ENCODE measurements around the gene PGLYRP2. TPM values are rescaled to one million over a fixed set of nuclear protein-coding genes. Genes with fewer than 3 reads are reported as not detected.

PGLYRP2 gene
- total RNA-seq, 1 donor from 2014 or later = not detected

GRCh38 chr19:15441317-15441716, 38.0 kb downstream of the PGLYRP2 start:
- Histone ChIP-seq H3K4me1 (no peaks in the 10 kb centered on the region), H3K9me3 (no peaks in the 10 kb centered on the region), H3K27me3 (no peaks in the 10 kb centered on the region), H3K36me3 (no peaks in the 10 kb centered on the region), H3K27ac (no peak overlapping the region), H3K4me3 (no peak overlapping the region)
- TF ChIP-seq CTCF (IDR thresholded peaks at IDR 0.05) = no peak
- intact Hi-C loops (cut with DNase I) = no loop called here
- ATAC-seq (no peak), DNase-seq (no peak)

- H3K27ac ChIP-seq = no peak overlapping the region
- H3K27me3 ChIP-seq = no peaks in the 10 kb centered on the region
- intact Hi-C loops (cut with DNase I) = no loop called here
- no peaks in the 10 kb centered on the region for H3K4me1 ChIP-seq
- ATAC-seq (no peak), DNase-seq (no peak)
- no peak overlapping the region for H3K4me3 ChIP-seq
- H3K36me3 ChIP-seq = no peaks in the 10 kb centered on the region
- no peak for TF ChIP-seq CTCF (IDR thresholded peaks at IDR 0.05)
- H3K9me3 ChIP-seq = no peaks in the 10 kb centered on the region
These were observed 39.3 kb downstream of the PGLYRP2 start for GRCh38 chr19:15439821-15440641.

- intact Hi-C loops (cut with DNase I) = no loop called here
- ATAC-seq = no peak
- no peaks in the 10 kb centered on the region for H3K4me1 ChIP-seq
- no peak overlapping the region for H3K4me3 ChIP-seq
- H3K36me3 ChIP-seq = no peaks in the 10 kb centered on the region
- no peak for DNase-seq
- no peaks in the 10 kb centered on the region for H3K27me3 ChIP-seq
- no peak overlapping the region for H3K27ac ChIP-seq
- H3K9me3 ChIP-seq = no peaks in the 10 kb centered on the region
- TF ChIP-seq CTCF (IDR thresholded peaks at IDR 0.05) = no peak
These were observed 40.1 kb downstream of the PGLYRP2 start for GRCh38 chr19:15439078-15439799.

GRCh38 chr19:15438577-15438976, 40.7 kb downstream of the PGLYRP2 start:
- Histone ChIP-seq H3K27me3 (no peaks in the 10 kb centered on the region), H3K36me3 (no peaks in the 10 kb centered on the region), H3K4me3 (no peak overlapping the region), H3K27ac (no peak overlapping the region), H3K9me3 (no peaks in the 10 kb centered on the region), H3K4me1 (peaks cover 3% of the 10 kb centered on the region)
- intact Hi-C loops (cut with DNase I) = no loop called here
- ATAC-seq (no peak), DNase-seq (no peak)
- no peak for TF ChIP-seq CTCF (IDR thresholded peaks at IDR 0.05)

GRCh38 chr19:15438124-15438496, 41.2 kb downstream of the PGLYRP2 start:
- intact Hi-C loops (cut with DNase I) = no loop called here
- H3K27ac ChIP-seq = no peak overlapping the region

More at GRCh38 chr19:15438124-15438496, 41.2 kb downstream of the PGLYRP2 start:
- no peak for TF ChIP-seq CTCF (IDR thresholded peaks at IDR 0.05)
- Histone ChIP-seq H3K27me3 (no peaks in the 10 kb centered on the region), H3K4me3 (no peak overlapping the region), H3K9me3 (no peaks in the 10 kb centered on the region), H3K36me3 (no peaks in the 10 kb centered on the region), H3K4me1 (peaks cover 8% of the 10 kb centered on the region)
- DNase-seq = no peak
- no peak for ATAC-seq
